ENCODE data around the gene KIF1A. TPM values are rescaled to one million over a fixed set of nuclear protein-coding genes. Genes with fewer than 3 reads are reported as not detected.

The KIF1A gene
- total and polyA plus RNA-seq, 7 experiments from 2014 or later: 0.24 TPM; not detected in 6

DNA sequence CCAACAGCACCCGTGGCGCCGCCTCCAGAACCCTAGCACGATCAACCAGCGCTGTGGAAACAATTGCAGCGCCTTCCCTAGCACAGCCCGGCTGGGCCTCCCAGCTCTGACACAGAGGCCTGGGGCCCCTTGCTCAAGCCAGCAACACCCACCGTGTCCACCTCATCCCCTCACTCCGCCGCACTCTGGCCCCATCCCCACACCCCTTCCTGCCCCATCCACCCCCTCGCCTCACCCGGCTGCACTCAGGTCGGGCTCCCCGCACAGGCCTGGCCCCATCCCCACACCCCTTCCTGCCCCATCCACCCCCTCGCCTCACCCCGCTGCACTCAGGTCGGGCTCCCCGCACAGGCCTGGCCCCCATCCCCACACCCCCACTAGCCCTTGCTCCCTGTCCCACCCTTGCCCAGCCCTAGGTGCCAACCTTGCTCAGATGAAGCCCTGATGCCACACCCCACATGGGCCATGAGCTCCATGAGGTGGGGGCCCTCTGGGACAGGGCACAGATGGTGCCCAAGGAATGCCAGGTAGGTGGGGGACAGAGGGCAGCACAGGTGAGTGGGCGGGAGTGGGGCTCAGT is 28.7 kb downstream of the KIF1A start:
- Mint-ChIP-seq H3K4me1 (peaks cover 0 to 2% (median 0%) of the 10 kb centered on the region in 7 donors), H3K27me3 (peaks cover 0 to 15% (median under 1%) of the 10 kb centered on the region in 5 donors), H3K9me3 (peaks cover 0 to 3% (median 0%) of the 10 kb centered on the region in 11 donors), H3K27ac (no peak overlapping the region), H3K36me3 (no peaks in the 10 kb centered on the region), H3K4me3 (no peak overlapping the region)
- Histone ChIP-seq H3K36me3 (ENCODE audit: control insufficient read depth in 2 of 3, insufficient read depth in 3 of 3, low read length in 3 of 3) (no peaks in the 10 kb centered on the region), H3K4me1 (ENCODE audit: control insufficient read depth in 2 of 2, insufficient read depth in 2 of 2, low read length in 2 of 2) (no peaks in the 10 kb centered on the region), H3K4me3 (ENCODE audit: low read length) (no peak overlapping the region), H3K9me3 (ENCODE audit: control insufficient read depth in 2 of 3, low read length in 3 of 3) (no peaks in the 10 kb centered on the region), H3K27ac (ENCODE audit: low read depth, low read length) (no peak overlapping the region), H3K27me3 (ENCODE audit: control insufficient read depth in 2 of 2, insufficient read depth in 2 of 2, low read length in 2 of 2) (no peaks in the 10 kb centered on the region)
- ATAC-seq (no peak), DNase-seq (peak in 1 of 9 donors; percentile 1)
- CTCF ChIA-PET: no interaction called here
- intact Hi-C loops (cut with micrococcal nuclease): no loop called here
- POLR2A ChIA-PET: no interaction called here

- peak in 1 of 9 donors; percentile 6 for DNase-seq
- intact Hi-C loops (cut with micrococcal nuclease): no loop called here
Observed at GRCh38 chr2:240790370-240791220, 29.4 kb downstream of the KIF1A start.

DNA sequence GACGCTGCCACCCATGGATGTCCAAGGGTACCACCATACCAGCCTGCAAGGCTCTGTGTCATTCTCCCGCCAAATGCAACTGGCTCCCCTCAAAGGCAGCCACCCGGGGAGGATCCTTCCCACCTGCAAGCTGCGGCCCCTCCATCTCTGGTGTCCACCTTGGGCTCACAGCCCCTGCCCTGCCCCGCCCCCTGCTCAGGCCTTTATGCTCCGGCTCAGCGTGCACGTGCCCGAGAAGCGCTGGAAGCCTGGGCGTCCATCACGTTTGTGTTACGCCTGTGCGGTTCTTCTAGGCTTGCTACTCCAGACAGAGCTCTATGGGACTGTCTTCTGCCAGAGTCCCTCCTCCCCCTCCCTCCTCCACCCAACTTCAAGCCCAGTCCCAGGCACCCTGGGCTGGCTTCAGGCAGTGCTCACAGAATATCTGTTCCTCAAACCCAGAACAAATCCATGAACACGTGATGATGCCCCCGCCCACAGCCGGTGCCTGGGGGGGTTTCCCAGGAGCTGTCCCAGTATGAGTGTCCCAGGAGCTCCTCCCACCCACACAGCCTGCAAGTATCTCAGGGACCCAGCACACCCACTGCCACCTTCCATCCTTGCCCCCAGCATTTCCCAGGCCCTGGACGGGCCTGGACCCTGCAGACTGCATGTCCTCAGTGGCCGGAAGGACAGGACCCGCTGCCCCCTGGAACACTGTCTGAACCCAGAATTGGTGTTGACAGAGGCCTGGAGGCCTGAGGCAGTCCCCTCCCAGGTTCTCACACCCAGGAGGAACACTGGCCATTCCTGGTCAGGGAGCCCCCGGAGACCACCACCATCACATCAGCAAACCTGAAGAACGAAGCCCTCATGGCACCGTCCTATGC is 30.3 kb downstream of the KIF1A start:
- Histone ChIP-seq H3K27me3 (ENCODE audit: control insufficient read depth in 2 of 2, insufficient read depth in 2 of 2, low read length in 2 of 2) (no peaks in the 10 kb centered on the region), H3K9me3 (ENCODE audit: control insufficient read depth in 2 of 3, low read length in 3 of 3) (no peaks in the 10 kb centered on the region), H3K27ac (ENCODE audit: low read depth, low read length) (no peak overlapping the region), H3K4me3 (ENCODE audit: low read length) (no peak overlapping the region), H3K36me3 (ENCODE audit: control insufficient read depth in 2 of 3, insufficient read depth in 3 of 3, low read length in 3 of 3) (no peaks in the 10 kb centered on the region), H3K4me1 (ENCODE audit: control insufficient read depth in 2 of 2, insufficient read depth in 2 of 2, low read length in 2 of 2) (no peaks in the 10 kb centered on the region)
- POLR2A ChIA-PET: no interaction called here
- intact Hi-C loops (cut with micrococcal nuclease): no loop called here
- Mint-ChIP-seq H3K9me3 (peaks cover 0 to 3% (median 0%) of the 10 kb centered on the region in 11 donors), H3K36me3 (no peaks in the 10 kb centered on the region), H3K27me3 (peaks cover 0 to 11% (median 0%) of the 10 kb centered on the region in 5 donors), H3K4me1 (peaks cover 0 to 2% (median 0%) of the 10 kb centered on the region in 7 donors), H3K4me3 (no peak overlapping the region), H3K27ac (no peak overlapping the region)
- CTCF ChIA-PET: no interaction called here
- ATAC-seq (no peak), DNase-seq (peak in 1 of 9 donors; percentile 6)

More at GRCh38 chr2:240790370-240791220, 29.4 kb downstream of the KIF1A start:
- H3K27me3 ChIP-seq (ENCODE audit: control insufficient read depth in 2 of 2, insufficient read depth in 2 of 2, low read length in 2 of 2): no peaks in the 10 kb centered on the region
- Mint-ChIP-seq H3K9me3 (peaks cover 0 to 3% (median 0%) of the 10 kb centered on the region in 11 donors), H3K27me3 (peaks cover 0 to 14% (median 0%) of the 10 kb centered on the region in 5 donors), H3K4me1 (peaks cover 0 to 2% (median 0%) of the 10 kb centered on the region in 7 donors), H3K36me3 (no peaks in the 10 kb centered on the region), H3K4me3 (no peak overlapping the region), H3K27ac (no peak overlapping the region)
- H3K27ac ChIP-seq (ENCODE audit: low read depth, low read length): no peak overlapping the region
- POLR2A ChIA-PET: no interaction called here
- H3K4me3 ChIP-seq (ENCODE audit: low read length): no peak overlapping the region
- no peaks in the 10 kb centered on the region for H3K4me1 ChIP-seq (ENCODE audit: control insufficient read depth in 2 of 2, insufficient read depth in 2 of 2, low read length in 2 of 2)
- H3K9me3 ChIP-seq (ENCODE audit: control insufficient read depth in 2 of 3, low read length in 3 of 3): no peaks in the 10 kb centered on the region
- CTCF ChIA-PET: no interaction called here
- no peaks in the 10 kb centered on the region for H3K36me3 ChIP-seq (ENCODE audit: control insufficient read depth in 2 of 3, insufficient read depth in 3 of 3, low read length in 3 of 3)
- no peak for ATAC-seq

GRCh38 chr2:240789051-240789453 is 31.0 kb downstream of the KIF1A start:
- peak in 1 of 9 donors; percentile 6 for DNase-seq
- CTCF ChIA-PET: no interaction called here

DNA sequence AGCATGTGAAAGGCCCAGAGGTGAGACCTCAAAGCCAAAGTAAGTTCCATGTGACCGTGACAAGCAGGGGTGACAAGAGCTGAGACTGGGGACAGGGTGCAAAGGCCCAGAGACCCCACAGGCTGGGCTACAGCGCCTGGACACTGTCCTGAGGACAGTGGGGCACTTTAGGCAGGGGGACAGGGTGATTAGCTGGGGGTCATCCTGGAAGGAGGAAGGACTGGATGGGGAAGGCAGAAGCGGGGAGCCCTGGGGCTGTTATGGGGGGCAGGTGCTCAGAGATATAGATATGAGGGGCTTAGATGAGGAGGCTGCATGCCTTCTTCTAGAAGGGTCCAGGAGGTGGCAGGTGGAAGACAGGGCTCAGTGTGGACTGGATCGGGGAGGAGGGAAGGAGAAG is 31.5 kb downstream of the KIF1A start:
- peaks cover 0 to 1% (median 0%) of the 10 kb centered on the region in 11 donors for H3K9me3 Mint-ChIP-seq
- H3K27me3 Mint-ChIP-seq: peaks cover 0 to 10% (median 0%) of the 10 kb centered on the region in 5 donors
- no peak overlapping the region for H3K27ac Mint-ChIP-seq

More at GRCh38 chr2:240789051-240789453, 31.0 kb downstream of the KIF1A start:
- H3K4me3 ChIP-seq (ENCODE audit: low read length): no peak overlapping the region
- no peaks in the 10 kb centered on the region for H3K36me3 Mint-ChIP-seq
- H3K4me3 Mint-ChIP-seq: no peak overlapping the region
- POLR2A ChIA-PET: no interaction called here
- H3K36me3 ChIP-seq (ENCODE audit: control insufficient read depth in 2 of 3, insufficient read depth in 3 of 3, low read length in 3 of 3): no peaks in the 10 kb centered on the region
- ATAC-seq: no peak
- H3K9me3 ChIP-seq (ENCODE audit: control insufficient read depth in 2 of 3, low read length in 3 of 3): no peaks in the 10 kb centered on the region
- H3K9me3 Mint-ChIP-seq: peaks cover 0 to 1% (median 0%) of the 10 kb centered on the region in 11 donors
- H3K27ac ChIP-seq (ENCODE audit: low read depth, low read length): no peak overlapping the region
- intact Hi-C loops (cut with micrococcal nuclease): no loop called here
- H3K4me1 Mint-ChIP-seq: peaks cover 0 to 2% (median 0%) of the 10 kb centered on the region in 7 donors
- H3K27me3 Mint-ChIP-seq: peaks cover 0 to 10% (median 0%) of the 10 kb centered on the region in 5 donors
- H3K27me3 ChIP-seq (ENCODE audit: control insufficient read depth in 2 of 2, insufficient read depth in 2 of 2, low read length in 2 of 2): no peaks in the 10 kb centered on the region
- H3K4me1 ChIP-seq (ENCODE audit: control insufficient read depth in 2 of 2, insufficient read depth in 2 of 2, low read length in 2 of 2): no peaks in the 10 kb centered on the region
- H3K27ac Mint-ChIP-seq: no peak overlapping the region

More for the DNA sequence above, 31.5 kb downstream of the KIF1A start:
- intact Hi-C loops (cut with micrococcal nuclease): no loop called here
- no peak overlapping the region for H3K27ac ChIP-seq (ENCODE audit: low read depth, low read length)
- DNase-seq: no peak
- CTCF ChIA-PET: no interaction called here
- H3K9me3 ChIP-seq (ENCODE audit: control insufficient read depth in 2 of 3, low read length in 3 of 3): no peaks in the 10 kb centered on the region
- no peaks in the 10 kb centered on the region for H3K36me3 ChIP-seq (ENCODE audit: control insufficient read depth in 2 of 3, insufficient read depth in 3 of 3, low read length in 3 of 3)
- H3K4me1 ChIP-seq (ENCODE audit: control insufficient read depth in 2 of 2, insufficient read depth in 2 of 2, low read length in 2 of 2): no peaks in the 10 kb centered on the region
- H3K27me3 ChIP-seq (ENCODE audit: control insufficient read depth in 2 of 2, insufficient read depth in 2 of 2, low read length in 2 of 2): no peaks in the 10 kb centered on the region
- no peak overlapping the region for H3K4me3 ChIP-seq (ENCODE audit: low read length)
- Mint-ChIP-seq H3K4me1 (peaks cover 0 to 2% (median 0%) of the 10 kb centered on the region in 7 donors), H3K4me3 (no peak overlapping the region), H3K36me3 (no peaks in the 10 kb centered on the region)
- POLR2A ChIA-PET: no interaction called here
- no peak for ATAC-seq
